Measurements from ENCODE around the gene SMPDL3B.

Gene SMPDL3B

DNA sequence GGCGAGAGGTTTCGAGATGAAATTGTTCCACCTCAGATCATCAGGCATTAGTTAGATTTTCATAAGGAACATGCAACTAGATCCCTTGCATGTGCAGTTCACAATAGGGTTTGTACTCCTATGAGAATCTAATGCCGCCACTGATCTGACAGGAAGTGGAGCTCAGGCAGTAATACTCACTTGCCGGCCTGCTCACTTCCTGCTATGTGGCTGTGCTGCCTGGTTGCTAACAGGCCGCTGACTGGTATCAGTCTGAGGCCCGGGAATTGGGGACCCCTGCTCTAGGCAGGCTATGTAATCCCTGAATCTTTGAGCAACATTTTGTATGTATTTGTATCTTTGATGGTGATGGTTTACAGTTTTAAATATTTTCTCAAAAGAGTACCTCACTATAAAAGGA lies 57.5 kb downstream of the SMPDL3B start:
- H3K9me3 ChIP-seq (ENCODE audit: control insufficient read depth, insufficient read depth, low read depth, low read length), result no peaks in the 10 kb centered on the region
- H3K36me3 ChIP-seq (ENCODE audit: control insufficient read depth in 2 of 2, insufficient read depth in 1 of 2, low read length in 2 of 2), result peaks cover 27 to 91% of the 10 kb centered on the region in 2 experiments
- H3K27ac ChIP-seq (ENCODE audit: extremely low read depth, low read depth, low read length), result no peak overlapping the region
- ChIA-PET CTCF (interaction anchor here (0.5 to 1.2 kb wide), 2 partner anchors 13 to 94 kb away, joined by 4 read pairs; no protein-coding TSS in a partner anchor), POLR2A (interaction anchor here (1.1 kb wide), 1 partner anchor 149 kb away, joined by 3 read pairs; no protein-coding TSS in a partner anchor)
- no peaks in the 10 kb centered on the region for H3K4me1 ChIP-seq (ENCODE audit: control insufficient read depth, insufficient read depth, low read length)
- no peak overlapping the region for H3K4me3 ChIP-seq (ENCODE audit: low read depth, low read length)
- TF ChIP-seq ZNF701 (tag by site-specific recombination; IDR thresholded peaks at IDR 0.05), result no peak
- TF ChIP-seq ZNF555 (tag by site-specific recombination; conservative IDR thresholded peaks at IDR 0.05), result no peak
- TF ChIP-seq ZNF23 (tag by site-specific recombination; IDR thresholded peaks at IDR 0.05; ENCODE audit: borderline replicate concordance), result no peak
- TF ChIP-seq, protein P1, sequence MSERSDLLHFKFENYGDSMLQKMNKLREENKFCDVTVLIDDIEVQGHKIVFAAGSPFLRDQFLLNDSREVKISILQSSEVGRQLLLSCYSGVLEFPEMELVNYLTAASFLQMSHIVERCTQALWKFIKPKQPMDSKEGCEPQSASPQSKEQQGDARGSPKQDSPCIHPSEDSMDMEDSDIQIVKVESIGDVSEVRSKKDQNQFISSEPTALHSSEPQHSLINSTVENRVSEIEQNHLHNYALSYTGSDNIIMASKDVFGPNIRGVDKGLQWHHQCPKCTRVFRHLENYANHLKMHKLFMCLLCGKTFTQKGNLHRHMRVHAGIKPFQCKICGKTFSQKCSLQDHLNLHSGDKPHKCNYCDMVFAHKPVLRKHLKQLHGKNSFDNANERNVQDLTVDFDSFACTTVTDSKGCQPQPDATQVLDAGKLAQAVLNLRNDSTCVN (tag by site-specific recombination; optimal IDR thresholded peaks at IDR 0.05), result no peak
- 0 out of 2 replicates have a peak, but pooled peaks have one; percentile 7 for TF ChIP-seq ZNF549 (tag by site-specific recombination; IDR thresholded peaks at IDR 0.05)
- no peak for TF ChIP-seq ZBTB8A (tag by site-specific recombination; IDR thresholded peaks at IDR 0.05)
- no peak for TF ChIP-seq ZNF791 (tag by site-specific recombination; IDR thresholded peaks at IDR 0.05)
- no peak for TF ChIP-seq ZNF433 (tag by site-specific recombination; IDR thresholded peaks at IDR 0.05; ENCODE audit: low read depth)

DNA sequence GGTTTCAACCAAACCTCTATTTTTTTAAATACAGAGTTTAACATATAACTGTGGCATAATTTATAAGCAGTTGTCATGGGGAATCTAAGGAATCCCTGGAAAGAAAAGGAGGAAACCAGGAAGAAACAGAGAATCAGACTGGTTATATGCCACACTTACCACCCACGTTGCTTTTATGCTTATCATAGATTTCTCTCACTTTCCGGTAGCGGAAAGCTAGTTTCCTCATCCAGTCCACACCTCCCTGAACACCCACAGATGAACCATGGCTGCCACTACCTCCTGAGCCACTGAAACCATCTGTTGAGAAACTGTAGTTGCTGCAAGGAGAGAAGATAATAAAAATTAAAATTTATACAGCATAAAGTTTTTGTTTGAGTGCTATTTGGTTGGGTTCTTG lies 58.4 kb downstream of the SMPDL3B start:
- Histone ChIP-seq H3K27ac (ENCODE audit: extremely low read depth, low read depth, low read length) (no peak overlapping the region), H3K4me3 (ENCODE audit: low read depth, low read length) (no peak overlapping the region), H3K36me3 (ENCODE audit: control insufficient read depth in 2 of 2, insufficient read depth in 1 of 2, low read length in 2 of 2) (peaks cover 25 to 91% of the 10 kb centered on the region in 2 experiments), H3K4me1 (ENCODE audit: control insufficient read depth, insufficient read depth, low read length) (no peaks in the 10 kb centered on the region), H3K9me3 (ENCODE audit: control insufficient read depth, insufficient read depth, low read depth, low read length) (no peaks in the 10 kb centered on the region)
- POLR2A ChIA-PET, result interaction anchor here (1.1 kb wide), 1 partner anchor 150 kb away, joined by 3 read pairs; no protein-coding TSS in a partner anchor
- CTCF ChIA-PET, result interaction anchor here (1.2 kb wide), 1 partner anchor 14 kb away, joined by 4 read pairs; no protein-coding TSS in a partner anchor
- TF ChIP-seq, protein P2, sequence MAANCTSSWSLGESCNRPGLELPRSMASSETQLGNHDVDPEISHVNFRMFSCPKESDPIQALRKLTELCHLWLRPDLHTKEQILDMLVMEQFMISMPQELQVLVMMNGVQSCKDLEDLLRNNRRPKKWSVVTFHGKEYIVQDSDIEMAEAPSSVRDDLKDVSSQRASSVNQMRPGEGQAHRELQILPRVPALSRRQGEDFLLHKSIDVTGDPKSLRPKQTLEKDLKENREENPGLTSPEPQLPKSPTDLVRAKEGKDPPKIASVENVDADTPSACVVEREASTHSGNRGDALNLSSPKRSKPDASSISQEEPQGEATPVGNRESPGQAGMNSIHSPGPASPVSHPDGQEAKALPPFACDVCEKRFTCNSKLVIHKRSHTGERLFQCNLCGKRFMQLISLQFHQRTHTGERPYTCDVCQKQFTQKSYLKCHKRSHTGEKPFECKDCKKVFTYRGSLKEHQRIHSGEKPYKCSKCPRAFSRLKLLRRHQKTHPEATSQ (tag by site-specific recombination; IDR thresholded peaks at IDR 0.05), result no peak
- no peak for TF ChIP-seq ZNF157 (tag by site-specific recombination; IDR thresholded peaks at IDR 0.05)
- no peak for TF ChIP-seq TRIM28 (IDR thresholded peaks at IDR 0.05; ENCODE audit: borderline replicate concordance, low read length)
- no peak for TF ChIP-seq ZNF768 (tag by site-specific recombination; IDR thresholded peaks at IDR 0.05)
- TF ChIP-seq ZBTB8A (tag by site-specific recombination; IDR thresholded peaks at IDR 0.05), result no peak
- no peak for TF ChIP-seq ZXDB (tag by site-specific recombination; IDR thresholded peaks at IDR 0.05)
- TF ChIP-seq ZNF560 (tag by site-specific recombination; IDR thresholded peaks at IDR 0.05; ENCODE audit: borderline replicate concordance), result no peak
- TF ChIP-seq, protein P3, sequence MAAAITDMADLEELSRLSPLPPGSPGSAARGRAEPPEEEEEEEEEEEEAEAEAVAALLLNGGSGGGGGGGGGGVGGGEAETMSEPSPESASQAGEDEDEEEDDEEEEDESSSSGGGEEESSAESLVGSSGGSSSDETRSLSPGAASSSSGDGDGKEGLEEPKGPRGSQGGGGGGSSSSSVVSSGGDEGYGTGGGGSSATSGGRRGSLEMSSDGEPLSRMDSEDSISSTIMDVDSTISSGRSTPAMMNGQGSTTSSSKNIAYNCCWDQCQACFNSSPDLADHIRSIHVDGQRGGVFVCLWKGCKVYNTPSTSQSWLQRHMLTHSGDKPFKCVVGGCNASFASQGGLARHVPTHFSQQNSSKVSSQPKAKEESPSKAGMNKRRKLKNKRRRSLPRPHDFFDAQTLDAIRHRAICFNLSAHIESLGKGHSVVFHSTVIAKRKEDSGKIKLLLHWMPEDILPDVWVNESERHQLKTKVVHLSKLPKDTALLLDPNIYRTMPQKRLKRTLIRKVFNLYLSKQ (tag by site-specific recombination; IDR thresholded peaks at IDR 0.05; ENCODE audit: borderline replicate concordance), result no peak
- TF ChIP-seq, protein P4, sequence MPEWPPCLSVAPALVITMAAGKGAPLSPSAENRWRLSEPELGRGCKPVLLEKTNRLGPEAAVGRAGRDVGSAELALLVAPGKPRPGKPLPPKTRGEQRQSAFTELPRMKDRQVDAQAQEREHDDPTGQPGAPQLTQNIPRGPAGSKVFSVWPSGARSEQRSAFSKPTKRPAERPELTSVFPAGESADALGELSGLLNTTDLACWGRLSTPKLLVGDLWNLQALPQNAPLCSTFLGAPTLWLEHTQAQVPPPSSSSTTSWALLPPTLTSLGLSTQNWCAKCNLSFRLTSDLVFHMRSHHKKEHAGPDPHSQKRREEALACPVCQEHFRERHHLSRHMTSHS (tag by site-specific recombination; IDR thresholded peaks at IDR 0.05), result no peak
- no peak for TF ChIP-seq ZNF548 (tag by site-specific recombination; IDR thresholded peaks at IDR 0.05)
- no peak for TF ChIP-seq ZNF292 (tag by site-specific recombination; IDR thresholded peaks at IDR 0.05; ENCODE audit: borderline replicate concordance, low read depth)
- no peak for TF ChIP-seq ZNF184 (tag by site-specific recombination; IDR thresholded peaks at IDR 0.05)

All from HEK293 (cell line).